Ovary (tissue), 9 donors: ENCODE results near the gene DERA. TPM values are rescaled to one million over a fixed set of nuclear protein-coding genes. Genes with fewer than 3 reads are reported as not detected.
A peak's percentile ranks its signal among the peaks of the same experiment; 100 is the strongest.

Experiments used
- DNase-seq, 5 donors: peaks; one replicate each; pipeline ENCODE4 v3.0.0-alpha.2; 2019 to 2020
- H3K27ac ChIP-seq, 2 donors: fragments of 200-600 bp; one replicate each; pipeline versions ENCODE4 v1.5.1 to v1.8.0; 2019 to 2022
- H3K27me3 ChIP-seq: fragments of 200-600 bp; one replicate; pipeline ENCODE4 v1.8.0; 2022
- H3K36me3 ChIP-seq: fragments of 200-600 bp; sonication (generic); one replicate; pipeline ENCODE4 v1.5.1; 2019
- H3K4me1 ChIP-seq: one replicate; pipeline ENCODE4 v1.8.1; 2013; ENCODE audit warnings: mild to moderate bottlenecking, moderate library complexity; ENCODE audit not compliant: insufficient read depth
- H3K4me3 ChIP-seq: fragments of 200-600 bp; sonication (generic); one replicate; pipeline ENCODE4 v1.5.1; 2017
- H3K9me3 ChIP-seq, 2 donors: fragments of 200-600 bp in 1 of 2; sonication (generic) in 1 of 2; one replicate each; pipeline versions ENCODE4 v1.5.1 to v1.8.1; 2013 to 2019; ENCODE audit warnings: mild to moderate bottlenecking in 1 of 2, moderate library complexity in 1 of 2
- CTCF ChIP-seq, 3 donors: fragments of 450-650 bp in 2 of 3; fragments of 200-600 bp in 1 of 3; IDR thresholded peaks; one replicate each; pipeline versions ENCODE4 v1.5.1 to v1.8.0; 2016 to 2022; ENCODE audit warnings: antibody characterized with exemption in 3 of 3, mild to moderate bottlenecking in 1 of 3
- EP300 ChIP-seq: sonication (generic); formaldehyde crosslinking; IDR thresholded peaks from one replicate; pipeline ENCODE4 v1.6.1; 2017; ENCODE audit warnings: antibody characterized with exemption
- POLR2A ChIP-seq: fragments of 450-650 bp; IDR thresholded peaks from one replicate; pipeline ENCODE4 v1.6.1; 2017; ENCODE audit warnings: antibody characterized with exemption, mild to moderate bottlenecking, moderate library complexity
- WGBS, 3 donors: extraction: QIAGEN DNeasy Blood & Tissue Kit in 1 of 3; methylation state at CpG; one replicate each; pipeline versions ENCODE4 v1.1.5 to v1.1.7; 2013 to 2017; 5-methylcytosine and 5-hydroxymethylcytosine counted together
- intact Hi-C, 4 donors: fragments of 100-400 bp; cut with DNase I; formaldehyde crosslinking; loops; one replicate each; pipeline versions ENCODE4 v1.11.0 to v1.15.1; 2022 to 2023
- polyA plus RNA-seq, 2 donors: library from polyadenylated mRNA; stranded (reverse); fragments of 200-250 nt in 1 of 2; fragments of 350-450 nt in 1 of 2; fragmentation: Illumina TruSeq in 1 of 2; extraction: RNeasy Lipid Tissue Mini Kit (QIAGEN cat#74804) in 1 of 2; gene quantifications; one replicate each; pipeline ENCODE4 v1.2.3, GENCODE V29; 2013 to 2014
- total RNA-seq, 7 donors: library from RNA; depleted of rRNA in 2 of 7; stranded (reverse); fragments of >200 nt in 2 of 7; fragmentation: NEBNext Ultra II Directional in 3 of 7; extraction: Animal tissue kit (Norgen Biotek cat#: 25700) in 3 of 7; gene quantifications; one replicate each; pipeline versions ENCODE4 v1.1.0 to v1.2.4, GENCODE V29; 2016 to 2023
- donor health status: DM: no; HTN: no; CAD: no; lungs with moderate emphysema.
- donor health status: DM: no; HTN: no; CAD: no.
- donor health status: Bipolar disorder and iron deficiency.
- donor health status: DM: yes; HTN: yes; CAD: no.
- donor health status: DM: no; HTN: no; CAD: no.
- donor health status: DM: yes; HTN: yes; CAD: no.

Gene DERA
- total and polyA plus RNA-seq, 9 donors: 8.1 to 27.7 (median 12.0) TPM

DNA sequence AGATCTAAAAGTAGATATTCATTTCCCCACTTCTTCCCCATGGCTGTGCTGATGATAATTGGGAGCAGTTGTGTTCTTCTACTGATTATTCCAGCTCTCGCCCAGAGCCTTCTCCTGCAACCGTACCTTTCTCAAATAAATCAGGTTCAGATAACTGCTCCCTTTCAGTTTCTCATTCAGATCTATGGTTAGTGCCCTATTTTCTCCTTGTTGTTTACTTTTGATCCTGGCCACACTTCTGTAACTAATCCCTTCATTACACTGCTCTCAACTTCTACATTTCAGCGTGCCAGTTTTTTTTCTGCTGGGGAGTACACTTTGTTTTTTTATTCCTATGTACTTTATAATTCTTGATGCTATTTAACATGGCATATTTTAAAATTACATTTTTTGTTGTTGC lies 31.7 kb upstream of the DERA start:
- H3K27me3 ChIP-seq: no peaks in the 10 kb centered on the region
- TF ChIP-seq EP300 (no peak), CTCF (IDR thresholded peaks at IDR 0.05) (no peak), POLR2A (no peak)
- no peak overlapping the region for H3K27ac ChIP-seq
- H3K4me1 ChIP-seq: no peaks in the 10 kb centered on the region
- H3K4me3 ChIP-seq: no peak overlapping the region
- 89 to 95% (median 92%) methylated on average over 3 of the region's 3 CpGs for WGBS, 3 donors
- intact Hi-C loops: no loop called here
- no peaks in the 10 kb centered on the region for H3K9me3 ChIP-seq
- H3K36me3 ChIP-seq: no peaks in the 10 kb centered on the region
- no peak for DNase-seq

DNA sequence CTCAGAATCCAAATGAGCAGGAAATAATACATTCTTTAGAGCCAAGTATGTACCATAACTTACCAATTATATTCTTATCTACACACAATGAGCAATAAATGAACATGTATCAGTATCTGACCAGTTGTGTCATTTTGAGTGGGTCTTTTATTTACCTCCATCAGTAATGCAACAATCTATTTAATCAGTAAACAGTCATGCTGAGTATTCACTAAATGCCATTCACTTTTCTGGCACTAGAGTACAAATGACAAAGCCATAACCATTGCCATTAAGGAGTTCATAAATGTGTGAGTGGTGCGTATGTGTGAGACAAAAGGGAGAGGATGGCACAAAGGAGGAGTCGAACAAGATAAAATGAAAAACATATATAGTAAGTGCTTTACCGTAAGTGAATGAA lies 30.4 kb upstream of the DERA start:
- intact Hi-C loops: no loop called here
- H3K4me1 ChIP-seq: no peaks in the 10 kb centered on the region
- DNase-seq: no peak
- peak overlapping the region in 1 of 2 donors; percentile 95 for H3K27ac ChIP-seq
- no peaks in the 10 kb centered on the region for H3K36me3 ChIP-seq
- TF ChIP-seq EP300: no peak
- no peak for TF ChIP-seq CTCF (IDR thresholded peaks at IDR 0.05)
- TF ChIP-seq POLR2A: no peak
- H3K4me3 ChIP-seq: no peak overlapping the region
- no peaks in the 10 kb centered on the region for H3K27me3 ChIP-seq
- WGBS, 3 donors: 65 to 83% (median 80%) methylated on average over 3 of the region's 3 CpGs
- no peaks in the 10 kb centered on the region for H3K9me3 ChIP-seq

- Histone ChIP-seq H3K4me1 (peaks cover 2% of the 10 kb centered on the region), H3K9me3 (no peaks in the 10 kb centered on the region), H3K27me3 (no peaks in the 10 kb centered on the region), H3K27ac (peak within 1 kb of the TSS; percentile 90 to 95), H3K4me3 (peak within 1 kb of the TSS; percentile 95), H3K36me3 (no peaks in the 10 kb centered on the region)
- intact Hi-C loops: no loop called here
- TF ChIP-seq CTCF (IDR thresholded peaks at IDR 0.05) (no peak), POLR2A (peak; percentile 99)
- WGBS, 3 donors: 0% methylated on average over 54 to 63 of the region's 63 CpGs
- DNase-seq: peak; percentile 96 to 99 (median 98)
Measured at GRCh38 chr12:15882118-15882971, 28.8 kb upstream of the DERA start, which contains the start of gene STRAP. Gene STRAP (plus strand): TSS chr12:15882387. CDS start chr12:15882708, 321 bp downstream.

DNA sequence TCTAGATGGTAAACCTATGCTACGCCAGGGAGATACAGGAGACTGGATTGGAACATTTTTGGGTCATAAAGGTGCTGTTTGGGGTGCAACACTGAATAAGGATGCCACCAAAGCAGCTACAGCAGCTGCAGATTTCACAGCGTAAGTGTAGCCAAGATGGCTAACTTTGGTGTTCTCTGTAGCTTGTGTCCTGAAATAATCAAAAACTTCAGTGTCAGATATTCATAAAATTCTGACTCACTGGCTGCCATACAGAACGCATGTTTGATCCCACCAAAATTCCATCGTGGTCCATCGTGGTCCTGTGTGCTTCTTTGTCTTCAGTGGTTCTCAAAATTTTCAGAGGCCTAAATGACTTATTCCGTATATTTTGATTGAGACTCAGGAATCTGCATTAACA lies 27.6 kb upstream of the DERA start:
- Histone ChIP-seq H3K27me3 (no peaks in the 10 kb centered on the region), H3K4me3 (peak overlapping the region; percentile 95), H3K4me1 (peaks cover 2% of the 10 kb centered on the region), H3K9me3 (no peaks in the 10 kb centered on the region), H3K36me3 (no peaks in the 10 kb centered on the region), H3K27ac (peak overlapping the region in 1 of 2 donors; percentile 95)
- TF ChIP-seq EP300 (no peak), CTCF (IDR thresholded peaks at IDR 0.05) (no peak), POLR2A (no peak)
- no peak for DNase-seq
- WGBS, 3 donors: 21 to 31% (median 29%) methylated on average over 6 of the region's 6 CpGs
- intact Hi-C loops: no loop called here
